ENCODE data around the gene CYP27B1. TPM values are rescaled to one million over a fixed set of nuclear protein-coding genes. Genes with fewer than 3 reads are reported as not detected.

CYP27B1 gene
- total and polyA plus RNA-seq, 10 of the 15 experiments (the other 5 are each of a cell fraction or from before 2014, with no cell fraction given), result 0.10 to 2.7 (median 1.1) TPM

DNA sequence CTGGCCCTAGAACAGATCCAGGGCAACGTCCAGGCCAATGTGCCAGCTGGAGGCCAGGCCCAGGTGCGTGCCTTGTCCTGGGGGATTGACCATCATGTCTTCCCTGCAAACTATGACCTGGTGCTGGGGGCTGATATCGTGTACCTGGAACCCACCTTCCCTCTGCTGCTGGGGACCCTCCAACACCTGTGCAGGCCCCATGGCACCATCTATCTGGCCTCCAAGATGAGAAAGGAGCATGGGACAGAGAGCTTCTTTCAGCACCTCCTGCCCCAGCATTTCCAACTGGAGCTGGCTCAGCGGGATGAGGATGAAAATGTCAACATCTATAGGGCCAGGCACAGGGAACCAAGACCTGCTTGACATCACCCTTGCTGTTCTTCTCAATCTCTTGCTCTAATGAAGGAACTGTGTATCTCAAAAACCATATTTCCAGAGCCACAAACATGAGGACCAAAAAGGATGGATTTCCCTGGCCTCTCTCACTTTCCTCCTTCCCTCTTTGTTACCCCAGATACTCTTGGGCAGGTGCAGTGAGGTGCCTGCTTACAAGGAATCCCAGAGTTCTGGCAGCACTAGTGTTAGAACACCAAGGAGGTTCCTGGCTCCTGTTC is 13.5 kb upstream of the CYP27B1 start:
- 49% methylated on average over 4 of the region's 4 CpGs for WGBS (ENCODE audit: insufficient coverage, insufficient replicate concordance, low lambda C conversion rate, missing lambda C conversion rate)
- DNase-seq (ENCODE audit: low read depth, low spot score), result no peak
- ChIA-PET POLR2A (no interaction called here), CTCF (interaction anchor here (0.6 to 2.1 kb wide), 7 partner anchors 8 to 188 kb away, joined by 3 to 13 read pairs (median 4); partner anchors contain the start of genes EEF1AKMT3 and METTL1), SMC1A (ENCODE audit: uncharacterized antibody, unreplicated experiment) (interaction anchor here (0.8 to 1.8 kb wide), 2 partner anchors 21 to 123 kb away, joined by 3 to 5 read pairs; no protein-coding TSS in a partner anchor), RAD21 (ENCODE audit: unreplicated experiment) (interaction anchor here (1.3 kb wide), 1 partner anchor 13 kb away, joined by 5 read pairs; the partner anchor contains the start of gene CYP27B1)
- no TSS peak for BruUV-seq (replicated peaks)
- H2AFZ ChIP-seq (ENCODE audit: control insufficient read depth, low read depth, low read length), result no peak overlapping the region
- H3K4me2 ChIP-seq (ENCODE audit: control insufficient read depth, insufficient read depth), result no peak overlapping the region
- no peak overlapping the region for H3K9ac ChIP-seq (ENCODE audit: control insufficient read depth, insufficient read depth, low read length)
- H3K36me3 ChIP-seq (ENCODE audit: control insufficient read depth in 2 of 2, insufficient read depth in 2 of 2, low read length in 1 of 2), result no peaks in the 10 kb centered on the region
- no peak for ATAC-seq
- no peaks in the 10 kb centered on the region for H3K27me3 ChIP-seq (replicated peaks in 1 of 2; ENCODE audit: control insufficient read depth in 2 of 2, insufficient read depth in 2 of 2, low read length in 1 of 2)
- H3K9me3 ChIP-seq (replicated peaks; ENCODE audit: control insufficient read depth, insufficient read depth, low read length), result no peaks in the 10 kb centered on the region
- TF ChIP-seq MTA2 (IDR thresholded peaks at IDR 0.05; ENCODE audit: low read depth), result no peak
- TF ChIP-seq SIN3A (IDR thresholded peaks at IDR 0.05; ENCODE audit: low read depth, low read length), result no peak
- TF ChIP-seq, protein P1, sequence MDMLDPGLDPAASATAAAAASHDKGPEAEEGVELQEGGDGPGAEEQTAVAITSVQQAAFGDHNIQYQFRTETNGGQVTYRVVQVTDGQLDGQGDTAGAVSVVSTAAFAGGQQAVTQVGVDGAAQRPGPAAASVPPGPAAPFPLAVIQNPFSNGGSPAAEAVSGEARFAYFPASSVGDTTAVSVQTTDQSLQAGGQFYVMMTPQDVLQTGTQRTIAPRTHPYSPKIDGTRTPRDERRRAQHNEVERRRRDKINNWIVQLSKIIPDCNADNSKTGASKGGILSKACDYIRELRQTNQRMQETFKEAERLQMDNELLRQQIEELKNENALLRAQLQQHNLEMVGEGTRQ (IDR thresholded peaks at IDR 0.05; ENCODE audit: borderline replicate concordance, low read depth, low read length), result no peak
- no peak for TF ChIP-seq HCFC1 (IDR thresholded peaks at IDR 0.05; ENCODE audit: low read length)
- TF ChIP-seq, protein P2, sequence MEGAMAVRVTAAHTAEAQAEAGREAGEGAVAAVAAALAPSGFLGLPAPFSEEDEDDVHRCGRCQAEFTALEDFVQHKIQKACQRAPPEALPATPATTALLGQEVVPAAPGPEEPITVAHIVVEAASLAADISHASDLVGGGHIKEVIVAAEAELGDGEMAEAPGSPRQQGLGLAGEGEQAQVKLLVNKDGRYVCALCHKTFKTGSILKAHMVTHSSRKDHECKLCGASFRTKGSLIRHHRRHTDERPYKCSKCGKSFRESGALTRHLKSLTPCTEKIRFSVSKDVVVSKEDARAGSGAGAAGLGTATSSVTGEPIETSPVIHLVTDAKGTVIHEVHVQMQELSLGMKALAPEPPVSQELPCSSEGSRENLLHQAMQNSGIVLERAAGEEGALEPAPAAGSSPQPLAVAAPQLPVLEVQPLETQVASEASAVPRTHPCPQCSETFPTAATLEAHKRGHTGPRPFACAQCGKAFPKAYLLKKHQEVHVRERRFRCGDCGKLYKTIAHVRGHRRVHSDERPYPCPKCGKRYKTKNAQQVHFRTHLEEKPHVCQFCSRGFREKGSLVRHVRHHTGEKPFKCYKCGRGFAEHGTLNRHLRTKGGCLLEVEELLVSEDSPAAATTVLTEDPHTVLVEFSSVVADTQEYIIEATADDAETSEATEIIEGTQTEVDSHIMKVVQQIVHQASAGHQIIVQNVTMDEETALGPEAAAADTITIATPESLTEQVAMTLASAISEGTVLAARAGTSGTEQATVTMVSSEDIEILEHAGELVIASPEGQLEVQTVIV (IDR thresholded peaks at IDR 0.05; ENCODE audit: borderline replicate concordance, partially characterized antibody), result no peak
- TF ChIP-seq RBBP5 (conservative IDR thresholded peaks at IDR 0.05), result no peak
- TF ChIP-seq, protein P3, sequence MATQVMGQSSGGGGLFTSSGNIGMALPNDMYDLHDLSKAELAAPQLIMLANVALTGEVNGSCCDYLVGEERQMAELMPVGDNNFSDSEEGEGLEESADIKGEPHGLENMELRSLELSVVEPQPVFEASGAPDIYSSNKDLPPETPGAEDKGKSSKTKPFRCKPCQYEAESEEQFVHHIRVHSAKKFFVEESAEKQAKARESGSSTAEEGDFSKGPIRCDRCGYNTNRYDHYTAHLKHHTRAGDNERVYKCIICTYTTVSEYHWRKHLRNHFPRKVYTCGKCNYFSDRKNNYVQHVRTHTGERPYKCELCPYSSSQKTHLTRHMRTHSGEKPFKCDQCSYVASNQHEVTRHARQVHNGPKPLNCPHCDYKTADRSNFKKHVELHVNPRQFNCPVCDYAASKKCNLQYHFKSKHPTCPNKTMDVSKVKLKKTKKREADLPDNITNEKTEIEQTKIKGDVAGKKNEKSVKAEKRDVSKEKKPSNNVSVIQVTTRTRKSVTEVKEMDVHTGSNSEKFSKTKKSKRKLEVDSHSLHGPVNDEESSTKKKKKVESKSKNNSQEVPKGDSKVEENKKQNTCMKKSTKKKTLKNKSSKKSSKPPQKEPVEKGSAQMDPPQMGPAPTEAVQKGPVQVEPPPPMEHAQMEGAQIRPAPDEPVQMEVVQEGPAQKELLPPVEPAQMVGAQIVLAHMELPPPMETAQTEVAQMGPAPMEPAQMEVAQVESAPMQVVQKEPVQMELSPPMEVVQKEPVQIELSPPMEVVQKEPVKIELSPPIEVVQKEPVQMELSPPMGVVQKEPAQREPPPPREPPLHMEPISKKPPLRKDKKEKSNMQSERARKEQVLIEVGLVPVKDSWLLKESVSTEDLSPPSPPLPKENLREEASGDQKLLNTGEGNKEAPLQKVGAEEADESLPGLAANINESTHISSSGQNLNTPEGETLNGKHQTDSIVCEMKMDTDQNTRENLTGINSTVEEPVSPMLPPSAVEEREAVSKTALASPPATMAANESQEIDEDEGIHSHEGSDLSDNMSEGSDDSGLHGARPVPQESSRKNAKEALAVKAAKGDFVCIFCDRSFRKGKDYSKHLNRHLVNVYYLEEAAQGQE (IDR thresholded peaks at IDR 0.05; ENCODE audit: low read depth, low read length), result no peak
- no peak overlapping the region for H3K4me3 ChIP-seq
- FAIRE-seq, result no peak
- H3K79me2 ChIP-seq (ENCODE audit: control insufficient read depth, insufficient read depth, low read length), result peaks cover 15% of the 10 kb centered on the region
- no peaks in the 10 kb centered on the region for H4K20me1 ChIP-seq (ENCODE audit: control insufficient read depth, insufficient read depth)
- H3K27ac ChIP-seq (ENCODE audit: control insufficient read depth, insufficient read depth), result no peak overlapping the region
- in situ Hi-C loops (cut with MboI), result no loop called here
- H3K4me1 ChIP-seq (ENCODE audit: control insufficient read depth, insufficient read depth, low read length), result peaks cover 8% of the 10 kb centered on the region; the same call in 1 of the 2 replicates
- intact Hi-C loops (cut with micrococcal nuclease; ENCODE audit: unreplicated experiment), result no loop called here

Data from GM12878 (cell line).